Upper lobe of left lung (tissue), 6 donors: ENCODE measurements around the gene HMGXB3. TPM values are rescaled to one million over a fixed set of nuclear protein-coding genes. Genes with fewer than 3 reads are reported as not detected.
"Not testable (repeated sequence)": the region's sequence is repeated elsewhere in the genome, so short reads cannot be mapped to it uniquely, and the experiment has no call there.

Source experiments
- ATAC-seq, 2 donors: fragments of 200-7000 bp; cut with Tn5 transposase; one replicate each; pipeline ENCODE4 v1.9.1; 2022; ENCODE audit warnings: mild to moderate bottlenecking in 2 of 2, moderate library complexity in 2 of 2; ENCODE audit not compliant: low FRiP score in 2 of 2
- DNase-seq, 2 donors: peaks; one replicate each; pipeline ENCODE4 v3.0.0-alpha.2; 2019 to 2020
- H3K27ac ChIP-seq, 4 donors: fragments of 200-600 bp; sonication (generic); one replicate each; pipeline ENCODE4 v1.5.1; 2016 to 2019
- H3K27me3 ChIP-seq, 4 donors: fragments of 200-600 bp; sonication (generic); one replicate each; pipeline ENCODE4 v1.5.1; 2017 to 2019
- H3K36me3 ChIP-seq, 4 donors: fragments of 200-600 bp; sonication (generic); one replicate each; pipeline ENCODE4 v1.5.1; 2016 to 2019
- H3K4me1 ChIP-seq, 4 donors: fragments of 200-600 bp; sonication (generic); one replicate each; pipeline ENCODE4 v1.5.1; 2018 to 2019
- H3K4me3 ChIP-seq, 4 donors: fragments of 200-600 bp; sonication (generic); one replicate each; pipeline ENCODE4 v1.5.1; 2017 to 2019; ENCODE audit warnings: mild to moderate bottlenecking in 2 of 4, moderate library complexity in 1 of 4
- H3K9me3 ChIP-seq, 4 donors: fragments of 200-600 bp; sonication (generic); one replicate each; pipeline ENCODE4 v1.5.1; 2018 to 2019
- EP300 ChIP-seq, 4 donors: sonication (generic); formaldehyde crosslinking; IDR thresholded peaks; one replicate each; pipeline ENCODE4 v1.5.1; 2017; ENCODE audit warnings: antibody characterized with exemption in 4 of 4, control low read depth in 2 of 4
- POLR2A ChIP-seq, 4 donors: fragments of 450-650 bp; IDR thresholded peaks; one replicate each; pipeline ENCODE4 v1.5.1; 2016 to 2017; ENCODE audit warnings: antibody characterized with exemption in 4 of 4, mild to moderate bottlenecking in 2 of 4
- POLR2AphosphoS5 ChIP-seq, 2 donors: sonication (generic); formaldehyde crosslinking; IDR thresholded peaks; one replicate each; pipeline ENCODE4 v1.5.1; 2017; ENCODE audit warnings: antibody characterized with exemption in 2 of 2
- WGBS, 2 donors: methylation state at CpG; one replicate each; pipeline ENCODE4 v1.1.5; 2017 to 2018; 5-methylcytosine and 5-hydroxymethylcytosine counted together
- total RNA-seq, 6 donors: library from RNA; depleted of rRNA in 4 of 6; stranded (reverse); fragments of >200 nt in 4 of 6; gene quantifications; one replicate each; pipeline versions ENCODE4 v1.1.0 to v1.2.1, GENCODE V29; 2016 to 2021
- TF ChIP-seq, protein P1 (sequence below), 6 experiments: fragments of 450-650 bp in 4 of 6; fragments of 200-600 bp in 2 of 6; sonication (generic) in 2 of 6; IDR thresholded peaks; one replicate each; pipeline ENCODE4 v1.5.1; 2016 to 2019; ENCODE audit warnings: antibody characterized with exemption in 6 of 6
- donor health status: DM: no; HTN: no; CAD: no; lungs with moderate emphysema.
- donor health status: DM: no; HTN: yes; CAD: no; lungs with severe emphysema.

Gene HMGXB3
- total RNA-seq, 6 donors from 2014 or later, result 29.6 to 71.2 (median 41.0) TPM

DNA sequence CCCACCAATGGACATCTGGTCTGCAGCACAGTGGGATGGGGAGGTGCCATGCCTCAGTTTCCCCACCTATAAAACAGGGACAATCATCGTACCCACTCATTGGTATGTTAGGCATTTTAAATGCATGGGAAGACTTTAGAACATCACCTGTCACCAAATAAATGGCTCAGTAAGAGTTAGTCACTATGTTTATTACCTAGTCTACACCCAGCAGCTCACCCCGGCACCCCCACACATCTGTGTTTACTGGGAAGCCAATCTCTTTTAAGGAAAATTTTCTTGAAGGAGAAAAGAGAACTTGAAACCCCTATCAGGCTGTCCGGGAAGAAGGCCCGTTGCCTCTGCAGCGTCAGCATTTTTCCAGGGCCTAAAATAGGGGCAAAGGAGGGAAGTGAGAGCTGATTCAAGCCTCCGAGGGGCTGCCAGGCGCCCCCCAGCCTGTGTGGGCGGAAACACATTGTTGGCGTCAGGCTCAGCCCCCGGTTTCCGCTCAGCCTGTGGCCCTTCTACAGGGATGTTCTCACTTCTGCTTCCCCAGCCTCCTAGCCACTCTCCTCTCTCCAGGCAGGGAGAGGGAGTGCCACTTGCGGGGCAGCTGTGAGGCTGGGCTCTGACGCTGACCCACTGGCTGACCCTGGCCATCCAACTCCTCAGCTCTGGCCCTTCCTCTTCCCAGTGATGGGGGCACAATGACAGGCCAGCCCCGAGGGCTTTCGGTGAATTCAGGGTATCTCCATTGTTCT is 81.2 kb downstream of the HMGXB3 start:
- Histone ChIP-seq H3K36me3 (no peaks in the 10 kb centered on the region), H3K27me3 (no peaks in the 10 kb centered on the region), H3K27ac (peak overlapping the region in 2 of 4 donors; percentile 26 to 30), H3K4me3 (peak overlapping the region in 1 of 4 donors; percentile 10), H3K9me3 (no peaks in the 10 kb centered on the region), H3K4me1 (peaks cover 5 to 17% (median 6%) of the 10 kb centered on the region in 4 donors)
- 24% methylated on average over 11 to 14 of the region's 15 CpGs for WGBS, 2 donors
- peak; percentile 75 to 87 for DNase-seq
- TF ChIP-seq, protein P1, sequence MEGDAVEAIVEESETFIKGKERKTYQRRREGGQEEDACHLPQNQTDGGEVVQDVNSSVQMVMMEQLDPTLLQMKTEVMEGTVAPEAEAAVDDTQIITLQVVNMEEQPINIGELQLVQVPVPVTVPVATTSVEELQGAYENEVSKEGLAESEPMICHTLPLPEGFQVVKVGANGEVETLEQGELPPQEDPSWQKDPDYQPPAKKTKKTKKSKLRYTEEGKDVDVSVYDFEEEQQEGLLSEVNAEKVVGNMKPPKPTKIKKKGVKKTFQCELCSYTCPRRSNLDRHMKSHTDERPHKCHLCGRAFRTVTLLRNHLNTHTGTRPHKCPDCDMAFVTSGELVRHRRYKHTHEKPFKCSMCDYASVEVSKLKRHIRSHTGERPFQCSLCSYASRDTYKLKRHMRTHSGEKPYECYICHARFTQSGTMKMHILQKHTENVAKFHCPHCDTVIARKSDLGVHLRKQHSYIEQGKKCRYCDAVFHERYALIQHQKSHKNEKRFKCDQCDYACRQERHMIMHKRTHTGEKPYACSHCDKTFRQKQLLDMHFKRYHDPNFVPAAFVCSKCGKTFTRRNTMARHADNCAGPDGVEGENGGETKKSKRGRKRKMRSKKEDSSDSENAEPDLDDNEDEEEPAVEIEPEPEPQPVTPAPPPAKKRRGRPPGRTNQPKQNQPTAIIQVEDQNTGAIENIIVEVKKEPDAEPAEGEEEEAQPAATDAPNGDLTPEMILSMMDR (IDR thresholded peaks at IDR 0.05), result no peak
- peak in 1 of 4 donors; percentile 64 for TF ChIP-seq POLR2A (IDR thresholded peaks at IDR 0.05)
- peak in 1 of 2 donors; percentile 29 for TF ChIP-seq POLR2AphosphoS5 (IDR thresholded peaks at IDR 0.05)
- ATAC-seq, result peak; percentile 76 to 91

DNA sequence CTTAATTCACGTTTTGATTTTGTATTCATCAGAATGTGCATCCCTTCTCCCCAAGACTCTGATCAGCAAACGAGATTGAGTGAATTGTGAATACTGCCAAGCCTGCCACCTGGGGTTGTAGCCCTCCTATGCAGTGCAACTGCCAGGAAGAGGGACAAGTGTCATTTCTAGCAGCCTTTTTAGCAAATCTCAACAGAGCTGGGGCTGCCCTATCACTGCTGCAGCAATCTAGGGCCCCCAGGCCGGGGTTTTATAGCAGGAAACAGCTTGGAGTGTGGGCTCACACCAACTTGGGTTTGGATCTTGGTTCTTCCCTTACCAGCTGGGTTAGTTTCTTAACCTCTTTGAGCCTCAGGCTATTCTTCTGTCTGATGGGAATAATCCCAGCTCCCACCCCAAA is 81.8 kb downstream of the HMGXB3 start:
- Histone ChIP-seq H3K27ac (peak overlapping the region in 3 of 4 donors; percentile 6 to 30 (median 26)), H3K9me3 (no peaks in the 10 kb centered on the region), H3K36me3 (no peaks in the 10 kb centered on the region), H3K27me3 (no peaks in the 10 kb centered on the region), H3K4me1 (peaks cover 5 to 17% (median 6%) of the 10 kb centered on the region in 4 donors), H3K4me3 (peak overlapping the region in 1 of 4 donors; percentile 30)
- DNase-seq (no peak), ATAC-seq (no peak)
- WGBS, 2 donors, result 35 to 65% methylated on average over 3 of the region's 3 CpGs
- no peak for TF ChIP-seq EP300 (IDR thresholded peaks at IDR 0.05)
- no peak for TF ChIP-seq POLR2AphosphoS5 (IDR thresholded peaks at IDR 0.05)
- TF ChIP-seq, protein P1 (IDR thresholded peaks at IDR 0.05), result no peak
- TF ChIP-seq POLR2A (IDR thresholded peaks at IDR 0.05), result no peak

DNA sequence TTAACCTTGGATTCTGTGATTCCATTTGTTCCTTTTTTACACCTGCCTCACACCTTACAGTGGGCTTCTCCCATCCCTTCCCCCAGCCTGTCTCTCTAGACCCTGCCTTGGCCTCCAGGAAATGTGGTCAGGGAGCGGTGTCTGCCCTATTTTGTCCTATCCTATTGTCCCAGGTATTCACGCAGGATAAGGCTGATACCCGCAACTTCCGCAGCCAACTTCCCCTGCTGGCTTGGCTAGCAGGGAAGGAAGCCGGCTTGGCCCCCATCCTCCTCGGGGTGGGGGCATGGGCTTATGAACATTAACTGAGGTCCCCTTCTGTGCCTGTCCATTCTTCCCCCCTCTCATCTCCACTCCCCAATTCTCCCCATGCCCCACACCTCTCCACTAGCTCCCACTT is 82.3 kb downstream of the HMGXB3 start:
- TF ChIP-seq, protein P1 (IDR thresholded peaks at IDR 0.05), result no peak
- TF ChIP-seq POLR2AphosphoS5 (IDR thresholded peaks at IDR 0.05) (no peak), POLR2A (IDR thresholded peaks at IDR 0.05) (no peak), EP300 (IDR thresholded peaks at IDR 0.05) (no peak)
- Histone ChIP-seq H3K36me3 (no peaks in the 10 kb centered on the region), H3K27ac (peak overlapping the region in 2 of 4 donors; percentile 26 to 30), H3K4me3 (peak overlapping the region in 2 of 4 donors; percentile 5 to 30), H3K27me3 (no peaks in the 10 kb centered on the region), H3K9me3 (no peaks in the 10 kb centered on the region), H3K4me1 (peaks cover 5 to 17% (median 6%) of the 10 kb centered on the region in 4 donors)
- WGBS, 2 donors, result 21 to 72% methylated on average over 6 of the region's 6 CpGs
- DNase-seq (no peak), ATAC-seq (peak in 1 of 2 donors; percentile 1)

DNA sequence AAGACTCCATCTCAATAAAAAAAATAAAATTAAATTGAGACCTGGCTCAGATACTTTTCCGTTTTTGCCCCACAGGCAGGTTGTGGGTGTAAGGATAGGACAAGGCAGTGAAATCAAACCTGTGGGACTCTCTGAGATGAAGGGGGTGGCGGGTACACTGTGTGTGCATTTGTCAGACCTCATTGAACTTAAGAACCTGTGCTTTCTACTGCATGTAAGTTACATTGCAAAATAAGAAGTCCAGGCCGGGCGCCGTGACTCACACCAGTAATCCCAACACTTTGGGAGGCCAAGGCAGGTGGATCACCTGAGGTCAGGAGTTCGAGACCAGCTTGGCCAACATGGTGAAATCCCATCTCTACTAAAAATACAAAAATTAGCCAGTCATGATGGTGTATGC is 84.2 kb downstream of the HMGXB3 start:
- not testable (repeated sequence) for H3K27me3 ChIP-seq, ATAC-seq, H3K9me3 ChIP-seq, H3K36me3 ChIP-seq, DNase-seq
- Histone ChIP-seq H3K27ac (peak overlapping the region in 2 of 4 donors; percentile 11 to 23), H3K4me3 (peak overlapping the region in 3 of 4 donors; percentile 9 to 50 (median 34)), H3K4me1 (peaks cover 5 to 17% (median 6%) of the 10 kb centered on the region in 4 donors)
- WGBS, 2 donors, result 86 to 87% methylated on average over 6 of the region's 6 CpGs

DNA sequence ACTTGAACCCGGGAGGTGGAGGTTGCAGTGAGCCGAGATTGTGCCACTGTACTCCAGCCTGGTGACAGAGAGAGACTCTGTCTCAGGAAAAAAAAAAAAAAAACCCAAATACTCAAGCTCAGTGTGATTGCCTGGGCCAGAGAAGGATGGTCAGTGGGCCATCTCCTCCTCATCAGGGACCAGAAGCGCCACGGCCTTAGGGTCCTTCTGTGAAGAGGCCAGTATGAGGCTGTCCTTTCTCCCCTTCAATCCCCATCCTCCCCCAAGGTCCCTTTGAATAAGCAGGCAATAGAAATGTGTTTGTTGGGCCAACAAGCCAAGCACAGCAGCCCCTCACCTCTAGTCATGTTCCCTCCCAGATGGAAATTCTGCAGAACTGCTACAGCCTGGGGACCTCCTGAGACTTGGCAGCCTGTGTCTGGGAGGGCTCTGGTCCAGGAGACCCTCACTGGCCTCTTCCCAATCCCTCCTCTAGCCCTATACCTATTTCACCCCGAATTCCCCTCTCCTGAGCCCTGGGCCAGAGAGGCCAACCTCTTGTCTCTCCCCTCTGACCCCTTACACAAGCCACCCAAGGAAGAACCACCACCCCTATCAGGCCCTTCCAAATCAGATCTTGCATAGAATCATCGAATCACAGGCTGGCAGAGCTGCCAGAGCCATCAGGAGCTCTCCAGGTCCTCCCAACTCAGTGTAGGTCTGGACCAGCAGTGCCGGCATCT is 84.8 kb downstream of the HMGXB3 start:
- Histone ChIP-seq H3K36me3 (no peaks in the 10 kb centered on the region), H3K27ac (peak overlapping the region in 2 of 4 donors; percentile 58 to 70), H3K9me3 (no peaks in the 10 kb centered on the region), H3K27me3 (no peaks in the 10 kb centered on the region), H3K4me3 (peak overlapping the region in 3 of 4 donors; percentile 26 to 50 (median 34)), H3K4me1 (peaks cover 5 to 17% (median 6%) of the 10 kb centered on the region in 4 donors)
- DNase-seq (no peak), ATAC-seq (no peak)
- 78 to 85% methylated on average over 7 of the region's 7 CpGs for WGBS, 2 donors
- TF ChIP-seq POLR2AphosphoS5 (IDR thresholded peaks at IDR 0.05), result no peak
- TF ChIP-seq EP300 (IDR thresholded peaks at IDR 0.05), result no peak
- no peak for TF ChIP-seq POLR2A (IDR thresholded peaks at IDR 0.05)
- TF ChIP-seq, protein P1 (IDR thresholded peaks at IDR 0.05), result no peak
